D721Med (cell line): ENCODE results near the gene AGTR2.
"Not testable (repeated sequence)": the region's sequence is repeated elsewhere in the genome, so short reads cannot be mapped to it uniquely, and the experiment has no call there.

Experiments
- DNase-seq: peaks from one replicate; pipeline ENCODE4 v3.0.0; 2011; ENCODE audit warnings: low spot score; ENCODE audit not compliant: insufficient read length
- FAIRE-seq: peaks from 2 replicates; lab custom pipeline; 2011; peaks lifted over from hg19 to GRCh38; lab: Jason Lieb, UNC
- TF ChIP-seq, protein P1 (sequence below): IDR thresholded peaks from 2 replicates; pipeline ENCODE4 v1.5.1; 2012; ENCODE audit warnings: mild to moderate bottlenecking, control low read depth; ENCODE audit not compliant: insufficient read depth; ENCODE audit errors: missing control alignments

AGTR2 gene, protein sequence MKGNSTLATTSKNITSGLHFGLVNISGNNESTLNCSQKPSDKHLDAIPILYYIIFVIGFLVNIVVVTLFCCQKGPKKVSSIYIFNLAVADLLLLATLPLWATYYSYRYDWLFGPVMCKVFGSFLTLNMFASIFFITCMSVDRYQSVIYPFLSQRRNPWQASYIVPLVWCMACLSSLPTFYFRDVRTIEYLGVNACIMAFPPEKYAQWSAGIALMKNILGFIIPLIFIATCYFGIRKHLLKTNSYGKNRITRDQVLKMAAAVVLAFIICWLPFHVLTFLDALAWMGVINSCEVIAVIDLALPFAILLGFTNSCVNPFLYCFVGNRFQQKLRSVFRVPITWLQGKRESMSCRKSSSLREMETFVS

DNA sequence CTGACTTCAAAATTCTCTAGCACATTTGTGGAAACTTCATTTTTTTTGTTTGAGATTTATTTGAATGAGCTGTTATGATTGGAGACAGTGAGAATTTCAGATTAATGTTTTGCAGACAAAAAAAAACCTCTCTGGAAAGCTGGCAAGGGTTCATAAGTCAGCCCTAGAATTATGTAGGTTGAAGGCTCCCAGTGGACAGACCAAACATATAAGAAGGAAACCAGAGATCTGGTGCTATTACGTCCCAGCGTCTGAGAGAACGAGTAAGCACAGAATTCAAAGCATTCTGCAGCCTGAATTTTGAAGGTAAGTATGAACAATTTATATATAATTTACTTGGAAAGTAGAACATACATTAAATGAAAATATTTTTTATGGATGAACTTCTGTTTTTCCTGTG lies at the start of gene AGTR2:
AGTR2 (plus strand) TSS at position 234 of the 400 bp plus-strand sequence. CDS start 1,537 bp downstream, outside the sequence.
- no peak for FAIRE-seq

DNA sequence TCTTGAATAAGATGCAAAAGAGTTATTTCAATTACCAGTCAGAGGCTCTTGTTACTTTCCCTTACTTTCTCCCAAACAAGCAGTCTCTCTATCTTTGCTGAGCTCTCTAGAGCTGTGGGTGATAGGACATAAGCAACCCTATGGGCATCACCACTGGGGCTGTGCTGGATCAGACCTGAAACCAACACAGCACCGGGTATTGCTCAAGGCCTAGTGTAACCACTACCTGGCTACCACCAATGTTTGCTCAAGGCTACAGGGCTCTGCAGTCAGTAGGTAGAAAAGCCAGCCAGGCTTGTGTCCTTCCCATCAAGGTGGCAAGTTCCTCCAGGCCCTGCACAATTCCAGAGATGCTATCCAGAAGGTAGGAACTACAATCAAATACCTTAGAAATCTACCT lies 35.3 kb upstream of the AGTR2 start:
- TF ChIP-seq, protein P1, sequence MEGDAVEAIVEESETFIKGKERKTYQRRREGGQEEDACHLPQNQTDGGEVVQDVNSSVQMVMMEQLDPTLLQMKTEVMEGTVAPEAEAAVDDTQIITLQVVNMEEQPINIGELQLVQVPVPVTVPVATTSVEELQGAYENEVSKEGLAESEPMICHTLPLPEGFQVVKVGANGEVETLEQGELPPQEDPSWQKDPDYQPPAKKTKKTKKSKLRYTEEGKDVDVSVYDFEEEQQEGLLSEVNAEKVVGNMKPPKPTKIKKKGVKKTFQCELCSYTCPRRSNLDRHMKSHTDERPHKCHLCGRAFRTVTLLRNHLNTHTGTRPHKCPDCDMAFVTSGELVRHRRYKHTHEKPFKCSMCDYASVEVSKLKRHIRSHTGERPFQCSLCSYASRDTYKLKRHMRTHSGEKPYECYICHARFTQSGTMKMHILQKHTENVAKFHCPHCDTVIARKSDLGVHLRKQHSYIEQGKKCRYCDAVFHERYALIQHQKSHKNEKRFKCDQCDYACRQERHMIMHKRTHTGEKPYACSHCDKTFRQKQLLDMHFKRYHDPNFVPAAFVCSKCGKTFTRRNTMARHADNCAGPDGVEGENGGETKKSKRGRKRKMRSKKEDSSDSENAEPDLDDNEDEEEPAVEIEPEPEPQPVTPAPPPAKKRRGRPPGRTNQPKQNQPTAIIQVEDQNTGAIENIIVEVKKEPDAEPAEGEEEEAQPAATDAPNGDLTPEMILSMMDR: no peak
- no peak for DNase-seq
- no peak for FAIRE-seq

More for the DNA sequence above, at the start of gene AGTR2:
- TF ChIP-seq, protein P1: no peak
- DNase-seq: no peak

DNA sequence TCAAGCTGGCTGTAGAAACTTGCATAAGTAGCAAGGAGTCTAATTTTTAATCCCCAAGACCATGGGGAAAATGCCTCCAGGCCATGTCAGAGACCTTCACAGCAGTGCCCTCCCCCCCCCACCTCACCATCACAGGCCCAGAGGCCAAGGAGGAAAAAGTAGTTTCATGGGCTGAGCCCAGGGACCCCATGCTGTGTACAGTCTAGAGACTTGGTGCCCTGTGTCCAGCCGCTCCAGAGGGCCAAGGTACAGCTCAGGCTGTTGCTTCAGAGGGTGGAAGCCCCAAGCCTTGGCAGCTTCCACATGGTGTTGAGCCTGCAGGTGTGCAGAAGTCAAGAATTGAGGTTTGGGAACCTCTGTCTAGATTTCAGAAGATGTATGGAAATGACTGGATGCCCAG lies 29.3 kb upstream of the AGTR2 start:
- not testable (repeated sequence) for DNase-seq, FAIRE-seq

DNA sequence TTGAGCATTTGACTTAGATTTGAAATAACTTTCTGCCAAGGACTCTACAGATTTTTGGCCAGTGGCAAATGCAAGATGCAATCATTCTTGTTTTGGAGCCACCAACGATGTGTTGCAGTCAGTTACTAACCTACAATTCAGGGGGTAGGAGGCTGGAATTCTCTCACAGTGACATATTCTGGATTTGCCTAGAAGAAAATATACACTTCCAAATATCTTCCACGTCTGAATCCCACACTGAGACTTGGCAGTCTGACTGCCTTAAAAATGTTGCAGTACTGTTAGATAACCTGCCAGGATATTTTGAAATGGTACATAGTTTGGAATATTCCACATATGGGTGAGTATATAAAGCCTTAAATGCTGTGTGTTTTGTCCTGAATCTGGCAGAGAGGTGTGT lies 27.6 kb upstream of the AGTR2 start:
- no peak for DNase-seq
- TF ChIP-seq, protein P1: no peak
- FAIRE-seq: no peak

DNA sequence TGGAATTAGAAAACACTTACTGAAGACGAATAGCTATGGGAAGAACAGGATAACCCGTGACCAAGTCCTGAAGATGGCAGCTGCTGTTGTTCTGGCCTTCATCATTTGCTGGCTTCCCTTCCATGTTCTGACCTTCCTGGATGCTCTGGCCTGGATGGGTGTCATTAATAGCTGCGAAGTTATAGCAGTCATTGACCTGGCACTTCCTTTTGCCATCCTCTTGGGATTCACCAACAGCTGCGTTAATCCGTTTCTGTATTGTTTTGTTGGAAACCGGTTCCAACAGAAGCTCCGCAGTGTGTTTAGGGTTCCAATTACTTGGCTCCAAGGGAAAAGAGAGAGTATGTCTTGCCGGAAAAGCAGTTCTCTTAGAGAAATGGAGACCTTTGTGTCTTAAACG lies 2.4 kb downstream of the AGTR2 start:
- TF ChIP-seq, protein P1: no peak
- FAIRE-seq (no peak), DNase-seq (no peak)

DNA sequence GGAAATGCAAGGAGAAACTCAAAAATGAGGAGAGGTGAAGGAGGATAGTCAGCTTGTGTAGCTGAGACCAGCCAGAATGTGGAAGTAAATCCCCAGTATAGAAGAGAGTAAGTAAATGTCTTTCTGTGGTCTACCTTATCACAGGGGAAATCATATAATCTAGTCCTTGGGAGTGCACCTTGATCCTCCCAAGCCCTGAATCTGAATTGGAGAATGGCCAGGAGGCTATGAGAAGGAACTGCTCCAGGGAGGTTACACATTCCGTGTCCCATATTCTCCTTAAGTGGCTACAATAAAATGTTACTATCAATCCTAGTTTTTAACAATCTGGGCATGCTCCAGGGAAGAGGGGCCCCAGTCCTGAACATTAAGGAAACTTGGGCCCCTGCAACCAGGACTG lies 10.8 kb downstream of the AGTR2 start:
- TF ChIP-seq, protein P1: no peak
- no peak for FAIRE-seq
- DNase-seq: no peak

DNA sequence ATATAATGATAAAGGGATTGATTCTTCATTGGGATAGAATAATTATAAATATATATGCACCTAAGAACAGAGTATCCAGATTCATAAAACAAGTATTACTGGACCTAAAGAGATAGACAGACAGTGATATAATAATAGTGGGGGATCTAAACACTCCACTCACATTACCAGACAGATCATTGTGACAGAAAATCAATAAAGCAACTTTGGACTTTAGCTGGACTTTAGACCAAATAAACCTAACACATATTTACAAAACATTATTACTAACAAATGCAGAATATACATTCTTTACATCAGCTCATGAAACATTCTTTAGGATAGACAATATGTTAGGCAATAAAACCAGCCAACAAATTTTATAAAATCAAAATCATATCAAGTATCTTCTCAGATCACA lies 14.6 kb downstream of the AGTR2 start:
- DNase-seq: no peak
- FAIRE-seq: no peak
- TF ChIP-seq, protein P1: no peak
